NB4 (cell line): ENCODE results near the gene TEX22.

Source experiments
- DNase-seq: peaks from one replicate; pipeline ENCODE4 v3.0.0; 2010; ENCODE audit warnings: low read depth
- H3K4me3 ChIP-seq: one replicate; pipeline ENCODE4 v1.5.1; 2011; ENCODE audit warnings: mild to moderate bottlenecking, low read depth, low read length, moderate library complexity
- MYC ChIP-seq: IDR thresholded peaks from 2 replicates; pipeline ENCODE4 v1.6.1; 2011; ENCODE audit warnings: low read depth, low read length
- POLR2A ChIP-seq: IDR thresholded peaks from 2 replicates; pipeline ENCODE4 v1.6.1; 2011; ENCODE audit warnings: mild to moderate bottlenecking; ENCODE audit not compliant: insufficient read length; ENCODE audit errors: extremely low read depth
- TF ChIP-seq, protein P1 (sequence below): IDR thresholded peaks from 2 replicates; pipeline ENCODE4 v1.6.1; 2011; ENCODE audit warnings: low read depth, low read length
- TF ChIP-seq, protein P2 (sequence below): IDR thresholded peaks from one replicate; pipeline ENCODE4 v1.5.1; 2012; ENCODE audit warnings: low read depth, low read length

TEX22 gene

DNA sequence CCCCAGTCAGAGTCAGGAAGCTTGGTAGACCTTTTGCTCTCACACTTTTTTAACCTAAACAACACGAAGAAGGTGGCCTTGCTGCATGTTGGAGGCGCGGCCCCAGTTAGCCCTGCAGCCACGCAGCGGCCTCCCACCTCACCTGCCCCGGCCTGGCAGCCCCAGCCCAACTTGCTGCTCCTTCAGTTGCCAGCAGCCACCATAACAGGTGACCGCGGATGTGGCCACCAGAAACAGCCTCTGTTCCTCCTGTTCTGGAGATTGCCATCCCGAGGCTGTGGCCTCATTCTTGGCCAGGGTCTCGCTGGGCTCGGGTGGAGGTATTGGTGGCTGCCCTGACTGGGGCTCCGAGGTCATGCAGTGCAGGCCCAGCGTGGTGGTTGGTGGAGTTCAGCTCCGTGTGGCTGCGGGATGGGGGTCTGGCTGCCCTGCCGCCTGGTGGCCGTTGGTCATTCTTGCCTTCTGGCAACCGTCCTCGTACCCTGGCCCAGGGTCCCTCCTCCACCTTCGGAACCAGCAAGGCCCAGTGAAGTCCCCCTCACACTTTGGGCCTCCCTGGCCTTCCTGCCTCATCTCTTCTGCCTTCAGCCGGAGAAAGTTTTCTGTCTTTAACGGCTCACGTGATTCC lies 20.7 kb upstream of the TEX22 start:
- DNase-seq: no peak
- TF ChIP-seq, protein P1, sequence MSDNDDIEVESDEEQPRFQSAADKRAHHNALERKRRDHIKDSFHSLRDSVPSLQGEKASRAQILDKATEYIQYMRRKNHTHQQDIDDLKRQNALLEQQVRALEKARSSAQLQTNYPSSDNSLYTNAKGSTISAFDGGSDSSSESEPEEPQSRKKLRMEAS: no peak
- no peak for TF ChIP-seq POLR2A
- TF ChIP-seq MYC: no peak
- TF ChIP-seq, protein P2, sequence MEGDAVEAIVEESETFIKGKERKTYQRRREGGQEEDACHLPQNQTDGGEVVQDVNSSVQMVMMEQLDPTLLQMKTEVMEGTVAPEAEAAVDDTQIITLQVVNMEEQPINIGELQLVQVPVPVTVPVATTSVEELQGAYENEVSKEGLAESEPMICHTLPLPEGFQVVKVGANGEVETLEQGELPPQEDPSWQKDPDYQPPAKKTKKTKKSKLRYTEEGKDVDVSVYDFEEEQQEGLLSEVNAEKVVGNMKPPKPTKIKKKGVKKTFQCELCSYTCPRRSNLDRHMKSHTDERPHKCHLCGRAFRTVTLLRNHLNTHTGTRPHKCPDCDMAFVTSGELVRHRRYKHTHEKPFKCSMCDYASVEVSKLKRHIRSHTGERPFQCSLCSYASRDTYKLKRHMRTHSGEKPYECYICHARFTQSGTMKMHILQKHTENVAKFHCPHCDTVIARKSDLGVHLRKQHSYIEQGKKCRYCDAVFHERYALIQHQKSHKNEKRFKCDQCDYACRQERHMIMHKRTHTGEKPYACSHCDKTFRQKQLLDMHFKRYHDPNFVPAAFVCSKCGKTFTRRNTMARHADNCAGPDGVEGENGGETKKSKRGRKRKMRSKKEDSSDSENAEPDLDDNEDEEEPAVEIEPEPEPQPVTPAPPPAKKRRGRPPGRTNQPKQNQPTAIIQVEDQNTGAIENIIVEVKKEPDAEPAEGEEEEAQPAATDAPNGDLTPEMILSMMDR: no peak
- H3K4me3 ChIP-seq: no peak overlapping the region

DNA sequence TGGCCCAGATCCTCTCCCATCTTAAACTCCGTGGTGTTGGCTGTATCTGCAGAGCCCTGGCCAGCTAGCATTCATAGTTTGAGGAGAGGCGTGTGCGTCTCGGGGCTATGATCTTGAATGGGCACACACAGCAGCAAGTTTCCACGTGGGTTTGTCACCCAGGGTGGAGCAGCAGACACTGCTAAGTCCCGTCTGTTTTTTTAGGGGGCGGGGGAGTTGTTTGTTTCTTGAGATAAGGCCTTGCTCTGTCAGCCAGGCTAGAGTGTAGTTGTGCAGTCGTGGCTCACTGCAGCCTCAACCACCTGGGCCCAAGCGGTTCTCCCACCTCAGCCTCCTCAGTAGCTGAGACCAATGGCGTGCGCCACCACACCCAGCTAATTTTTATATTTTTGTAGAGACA lies 20.1 kb upstream of the TEX22 start:
- no peak overlapping the region for H3K4me3 ChIP-seq
- TF ChIP-seq POLR2A (no peak), MYC (no peak)
- TF ChIP-seq, protein P2: no peak
- TF ChIP-seq, protein P1: no peak
- DNase-seq: no peak

DNA sequence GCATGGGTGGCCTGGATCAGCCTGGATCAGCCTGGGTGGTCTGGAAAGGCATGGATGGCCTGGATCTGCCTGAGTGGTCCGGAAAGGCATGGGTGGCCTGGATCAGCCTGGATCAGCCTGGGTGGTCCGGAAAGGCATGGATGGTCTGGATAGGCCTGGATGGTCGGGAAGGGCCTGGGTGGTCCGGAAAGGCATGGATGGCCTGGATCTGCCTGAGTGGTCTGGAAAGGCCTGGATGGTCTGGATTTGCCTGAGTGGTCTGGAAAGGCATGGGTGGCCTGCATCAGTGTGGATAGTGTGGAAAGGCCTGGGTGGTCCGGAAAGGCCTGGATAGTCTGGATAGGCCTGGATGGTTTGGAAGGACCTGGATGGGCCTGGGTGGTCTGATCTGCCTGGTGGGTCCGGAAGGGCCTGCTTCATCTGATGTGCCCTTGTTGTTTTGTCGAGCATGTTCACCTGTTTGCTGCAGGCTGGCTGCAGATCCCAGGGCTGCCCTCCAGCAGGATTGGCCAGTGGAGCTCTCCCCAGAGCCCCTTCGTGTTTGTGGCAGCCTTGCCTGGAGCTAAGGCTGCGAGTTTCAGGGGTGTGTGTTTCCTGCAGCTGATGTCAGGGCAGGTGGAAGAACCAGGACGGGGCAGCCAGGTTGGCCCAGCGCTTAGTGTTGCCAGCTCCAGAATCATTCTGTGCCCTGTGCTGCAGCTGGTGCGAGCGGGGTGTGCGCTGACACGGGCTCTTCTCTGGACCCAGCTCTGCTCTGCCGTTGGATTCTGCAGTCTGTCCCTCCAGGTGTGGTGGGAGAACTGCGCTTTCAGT lies 19.3 kb upstream of the TEX22 start:
- no peak overlapping the region for H3K4me3 ChIP-seq
- DNase-seq: no peak
- TF ChIP-seq, protein P2: no peak
- no peak for TF ChIP-seq POLR2A
- TF ChIP-seq, protein P1: no peak
- no peak for TF ChIP-seq MYC

DNA sequence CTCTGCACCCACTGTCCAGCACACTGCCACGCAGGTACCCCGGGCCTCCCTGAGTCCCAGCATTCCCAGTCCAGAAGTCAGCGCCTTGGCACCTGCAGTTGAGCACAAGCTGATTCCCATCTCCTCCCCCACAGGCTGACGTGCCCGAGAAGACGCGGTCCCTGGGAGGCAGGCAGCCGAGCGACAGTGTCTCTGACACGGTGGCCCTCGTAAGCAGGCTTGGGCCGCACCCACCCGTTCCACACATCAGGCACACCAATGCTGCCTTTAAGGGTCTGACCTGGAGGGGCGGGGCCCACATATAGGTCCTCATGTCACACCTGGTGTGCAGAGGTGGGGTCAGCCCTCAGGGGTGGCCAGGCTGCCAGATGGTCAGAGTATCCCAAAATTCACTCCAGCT lies 18.4 kb upstream of the TEX22 start:
- no peak for DNase-seq
- TF ChIP-seq, protein P2: no peak
- TF ChIP-seq, protein P1: no peak
- TF ChIP-seq POLR2A (no peak), MYC (no peak)
- no peak overlapping the region for H3K4me3 ChIP-seq

DNA sequence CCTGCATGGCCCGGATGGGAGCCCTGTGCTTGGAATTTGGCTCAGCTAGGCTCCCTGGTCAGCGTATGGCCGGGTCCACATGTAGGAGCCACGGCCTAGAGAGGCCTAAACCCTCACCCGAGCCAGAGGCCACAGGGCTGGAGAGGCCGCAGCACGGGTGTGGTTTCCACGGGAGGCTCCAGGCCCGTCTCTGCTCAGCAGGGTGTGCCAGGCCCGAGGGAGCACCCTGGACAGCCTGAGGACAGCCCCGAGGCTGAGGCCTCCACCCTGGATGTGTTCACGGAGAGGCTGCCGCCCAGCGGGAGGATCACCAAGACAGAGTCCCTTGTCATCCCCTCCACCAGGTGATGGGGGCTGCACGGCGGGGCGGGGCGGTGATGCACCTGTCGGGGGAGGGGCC lies 17.6 kb upstream of the TEX22 start:
- no peak for DNase-seq
- TF ChIP-seq MYC (no peak), POLR2A (no peak)
- TF ChIP-seq, protein P2: no peak
- TF ChIP-seq, protein P1: no peak
- no peak overlapping the region for H3K4me3 ChIP-seq
